HepG2 (cell line): ENCODE results near the gene MYADML2. TPM values are rescaled to one million over a fixed set of nuclear protein-coding genes. Genes with fewer than 3 reads are reported as not detected.

Source experiments
- ASH2L ChIP-seq: fragments of 300-600, 200-600 bp; sonication (generic); IDR thresholded peaks from 2 replicates; pipeline ENCODE4 v1.7.0; 2017; ENCODE audit warnings: low read depth, mild to moderate bottlenecking, moderate library complexity, mixed read lengths, low read length; ENCODE audit not compliant: insufficient read length
- NFIB ChIP-seq: sonication (generic); formaldehyde crosslinking; IDR thresholded peaks from 2 replicates; pipeline ENCODE4 v1.9.0; 2021; ENCODE audit warnings: missing genetic modification reagents, mild to moderate bottlenecking, borderline replicate concordance
- PHF8 ChIP-seq: sonication (generic); formaldehyde crosslinking; IDR thresholded peaks from 2 replicates; pipeline ENCODE4 v1.5.0; 2020; ENCODE audit warnings: missing genetic modification reagents
- PITX1 ChIP-seq: sonication (generic); formaldehyde crosslinking; IDR thresholded peaks from 2 replicates; pipeline ENCODE4 v1.5.1; 2020; ENCODE audit warnings: mild to moderate bottlenecking, missing genetic modification reagents
- PLRG1 ChIP-seq: fragments of 450-650 bp; conservative IDR thresholded peaks from 2 replicates; pipeline ENCODE4 v1.6.1; 2016
- SMAD9 ChIP-seq: sonication (generic); formaldehyde crosslinking; IDR thresholded peaks from 2 replicates; pipeline ENCODE4 v1.5.1; 2020; ENCODE audit warnings: mild to moderate bottlenecking, missing genetic modification reagents
- SSRP1 ChIP-seq: IDR thresholded peaks from 2 replicates; pipeline ENCODE4 v1.6.1; 2016; ENCODE audit warnings: control low read depth
- STAT5B ChIP-seq: sonication (generic); formaldehyde crosslinking; IDR thresholded peaks from 2 replicates; pipeline ENCODE4 v1.4.0; 2020; ENCODE audit warnings: missing genetic modification reagents
- TSC22D2 ChIP-seq: sonication (generic); formaldehyde crosslinking; IDR thresholded peaks from 2 replicates; pipeline ENCODE4 v1.5.1; 2020; ENCODE audit warnings: missing genetic modification reagents, mild to moderate bottlenecking, borderline replicate concordance
- ZBTB42 ChIP-seq: sonication (generic); formaldehyde crosslinking; IDR thresholded peaks from 2 replicates; pipeline ENCODE4 v1.5.0; 2020; ENCODE audit warnings: mild to moderate bottlenecking, missing genetic modification reagents
- ZMYM3 ChIP-seq: sonication (generic); formaldehyde crosslinking; IDR thresholded peaks from 2 replicates; pipeline ENCODE4 v1.5.1; 2020; ENCODE audit warnings: mild to moderate bottlenecking, missing genetic modification reagents
- ZNF367 ChIP-seq: sonication (generic); formaldehyde crosslinking; IDR thresholded peaks from 2 replicates; pipeline ENCODE4 v1.4.0; 2020; ENCODE audit warnings: missing genetic modification reagents, borderline replicate concordance
- ZNF430 ChIP-seq: sonication (generic); formaldehyde crosslinking; IDR thresholded peaks from 2 replicates; pipeline ENCODE4 v1.9.0; 2021; ENCODE audit warnings: mild to moderate bottlenecking, missing genetic modification reagents
- ZNF431 ChIP-seq: sonication (generic); formaldehyde crosslinking; IDR thresholded peaks from 2 replicates; pipeline ENCODE4 v1.9.0; 2022; ENCODE audit warnings: missing genetic modification reagents, low read depth, mild to moderate bottlenecking, borderline replicate concordance
- ZNF782 ChIP-seq: sonication (generic); formaldehyde crosslinking; IDR thresholded peaks from 2 replicates; pipeline ENCODE4 v1.4.0; 2020; ENCODE audit warnings: missing genetic modification reagents, mild to moderate bottlenecking, borderline replicate concordance
- ZSCAN31 ChIP-seq: sonication (generic); formaldehyde crosslinking; IDR thresholded peaks from 2 replicates; pipeline ENCODE4 v1.5.0; 2020; ENCODE audit warnings: low read depth, mild to moderate bottlenecking, missing genetic modification reagents
- polyA plus RNA-seq, 8 experiments: library from polyadenylated mRNA; depleted of rRNA in 3 of 8; stranded (reverse) in 7 of 8; unstranded in 1 of 8; fragments of >200 nt; fragmentation: Illumina TruSeq in 4 of 8; extraction: Trizol in 4 of 8; gene quantifications; 2 replicates each; pipeline versions ENCODE4 v1.2.1 to v1.2.3, GENCODE V29; 2011 to 2016; ENCODE audit warnings: low read depth in 4 of 8, missing spikeins in 1 of 8, mixed read lengths in 1 of 8; ENCODE audit not compliant: insufficient read depth in 1 of 8
- total RNA-seq, 5 experiments: library from RNA; depleted of rRNA; stranded (reverse); fragments of >200 nt; fragmentation: Illumina TruSeq; extraction: Trizol; gene quantifications; 2 replicates each; pipeline ENCODE4 v1.2.3, GENCODE V29; 2016; ENCODE audit warnings: low read depth in 1 of 5
- TF ChIP-seq, protein P1 (sequence below): sonication (generic); formaldehyde crosslinking; IDR thresholded peaks from 2 replicates; pipeline ENCODE4 v1.4.0; 2020; ENCODE audit warnings: missing genetic modification reagents, borderline replicate concordance
- TF ChIP-seq, protein P2 (sequence below): sonication (generic); formaldehyde crosslinking; IDR thresholded peaks from 2 replicates; pipeline ENCODE4 v1.5.1; 2020; ENCODE audit warnings: mild to moderate bottlenecking, missing genetic modification reagents, moderate library complexity
- TF ChIP-seq, protein P3 (sequence below): sonication (generic); formaldehyde crosslinking; IDR thresholded peaks from 2 replicates; pipeline ENCODE4 v1.4.0; 2020; ENCODE audit warnings: missing genetic modification reagents
- TF ChIP-seq, protein P4 (sequence below): IDR thresholded peaks from 2 replicates; pipeline ENCODE4 v1.6.1; 2016; ENCODE audit warnings: missing genetic modification reagents, missing compliant biosample characterization
- TF ChIP-seq, protein P5 (sequence below): fragments of 450-650 bp; IDR thresholded peaks from 2 replicates; pipeline ENCODE4 v1.6.1; 2016

The MYADML2 gene
- total and polyA plus RNA-seq, 2 of the 13 experiments (the other 11 are each of a cell fraction or from before 2014, with no cell fraction given) = not detected

DNA sequence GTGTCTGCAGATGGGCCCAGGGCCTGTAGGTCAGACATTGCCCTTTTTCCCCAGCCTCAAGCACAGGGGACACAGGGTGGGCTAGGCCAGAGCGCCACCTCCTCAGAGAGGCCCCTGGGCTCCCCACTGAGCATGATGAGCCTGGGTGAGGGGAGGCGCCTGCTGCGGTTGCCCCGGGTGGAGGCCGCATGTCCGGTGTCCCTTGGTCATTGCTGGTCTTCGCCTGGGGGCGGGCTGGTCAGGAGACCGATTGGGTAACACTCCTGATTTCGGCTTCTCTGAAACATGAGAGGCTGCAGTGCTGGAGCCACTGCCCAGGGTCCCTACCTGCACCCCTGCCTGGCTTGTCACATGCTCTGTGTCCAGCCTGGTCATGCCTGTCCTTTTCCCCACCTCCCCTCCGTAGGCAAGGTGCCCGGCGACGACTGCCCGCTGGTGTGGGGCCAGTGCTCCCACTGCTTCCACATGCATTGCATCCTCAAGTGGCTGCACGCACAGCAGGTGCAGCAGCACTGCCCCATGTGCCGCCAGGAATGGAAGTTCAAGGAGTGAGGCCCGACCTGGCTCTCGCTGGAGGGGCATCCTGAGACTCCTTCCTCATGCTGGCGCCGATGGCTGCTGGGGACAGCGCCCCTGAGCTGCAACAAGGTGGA is 47.4 kb downstream of the MYADML2 start (continued):
- TF ChIP-seq, protein P1, sequence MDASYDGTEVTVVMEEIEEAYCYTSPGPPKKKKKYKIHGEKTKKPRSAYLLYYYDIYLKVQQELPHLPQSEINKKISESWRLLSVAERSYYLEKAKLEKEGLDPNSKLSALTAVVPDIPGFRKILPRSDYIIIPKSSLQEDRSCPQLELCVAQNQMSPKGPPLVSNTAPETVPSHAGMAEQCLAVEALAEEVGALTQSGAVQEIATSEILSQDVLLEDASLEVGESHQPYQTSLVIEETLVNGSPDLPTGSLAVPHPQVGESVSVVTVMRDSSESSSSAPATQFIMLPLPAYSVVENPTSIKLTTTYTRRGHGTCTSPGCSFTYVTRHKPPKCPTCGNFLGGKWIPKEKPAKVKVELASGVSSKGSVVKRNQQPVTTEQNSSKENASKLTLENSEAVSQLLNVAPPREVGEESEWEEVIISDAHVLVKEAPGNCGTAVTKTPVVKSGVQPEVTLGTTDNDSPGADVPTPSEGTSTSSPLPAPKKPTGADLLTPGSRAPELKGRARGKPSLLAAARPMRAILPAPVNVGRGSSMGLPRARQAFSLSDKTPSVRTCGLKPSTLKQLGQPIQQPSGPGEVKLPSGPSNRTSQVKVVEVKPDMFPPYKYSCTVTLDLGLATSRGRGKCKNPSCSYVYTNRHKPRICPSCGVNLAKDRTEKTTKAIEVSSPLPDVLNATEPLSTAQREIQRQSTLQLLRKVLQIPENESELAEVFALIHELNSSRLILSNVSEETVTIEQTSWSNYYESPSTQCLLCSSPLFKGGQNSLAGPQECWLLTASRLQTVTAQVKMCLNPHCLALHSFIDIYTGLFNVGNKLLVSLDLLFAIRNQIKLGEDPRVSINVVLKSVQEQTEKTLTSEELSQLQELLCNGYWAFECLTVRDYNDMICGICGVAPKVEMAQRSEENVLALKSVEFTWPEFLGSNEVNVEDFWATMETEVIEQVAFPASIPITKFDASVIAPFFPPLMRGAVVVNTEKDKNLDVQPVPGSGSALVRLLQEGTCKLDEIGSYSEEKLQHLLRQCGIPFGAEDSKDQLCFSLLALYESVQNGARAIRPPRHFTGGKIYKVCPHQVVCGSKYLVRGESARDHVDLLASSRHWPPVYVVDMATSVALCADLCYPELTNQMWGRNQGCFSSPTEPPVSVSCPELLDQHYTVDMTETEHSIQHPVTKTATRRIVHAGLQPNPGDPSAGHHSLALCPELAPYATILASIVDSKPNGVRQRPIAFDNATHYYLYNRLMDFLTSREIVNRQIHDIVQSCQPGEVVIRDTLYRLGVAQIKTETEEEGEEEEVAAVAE (CRISPR knock-in tag) = no peak
- no peak for TF ChIP-seq ZNF367 (CRISPR knock-in tag)
- TF ChIP-seq ASH2L = no peak
- TF ChIP-seq ZNF430 = no peak
- no peak for TF ChIP-seq STAT5B (CRISPR knock-in tag)
- no peak for TF ChIP-seq ZSCAN31
- TF ChIP-seq NFIB (CRISPR knock-in tag) = peak; percentile 24; the same call in 1 of the 2 replicates
- no peak for TF ChIP-seq TSC22D2 (CRISPR knock-in tag)
- TF ChIP-seq ZNF782 = no peak
- TF ChIP-seq, protein P2, sequence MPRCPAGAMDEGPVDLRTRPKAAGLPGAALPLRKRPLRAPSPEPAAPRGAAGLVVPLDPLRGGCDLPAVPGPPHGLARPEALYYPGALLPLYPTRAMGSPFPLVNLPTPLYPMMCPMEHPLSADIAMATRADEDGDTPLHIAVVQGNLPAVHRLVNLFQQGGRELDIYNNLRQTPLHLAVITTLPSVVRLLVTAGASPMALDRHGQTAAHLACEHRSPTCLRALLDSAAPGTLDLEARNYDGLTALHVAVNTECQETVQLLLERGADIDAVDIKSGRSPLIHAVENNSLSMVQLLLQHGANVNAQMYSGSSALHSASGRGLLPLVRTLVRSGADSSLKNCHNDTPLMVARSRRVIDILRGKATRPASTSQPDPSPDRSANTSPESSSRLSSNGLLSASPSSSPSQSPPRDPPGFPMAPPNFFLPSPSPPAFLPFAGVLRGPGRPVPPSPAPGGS = no peak
- TF ChIP-seq, protein P3, sequence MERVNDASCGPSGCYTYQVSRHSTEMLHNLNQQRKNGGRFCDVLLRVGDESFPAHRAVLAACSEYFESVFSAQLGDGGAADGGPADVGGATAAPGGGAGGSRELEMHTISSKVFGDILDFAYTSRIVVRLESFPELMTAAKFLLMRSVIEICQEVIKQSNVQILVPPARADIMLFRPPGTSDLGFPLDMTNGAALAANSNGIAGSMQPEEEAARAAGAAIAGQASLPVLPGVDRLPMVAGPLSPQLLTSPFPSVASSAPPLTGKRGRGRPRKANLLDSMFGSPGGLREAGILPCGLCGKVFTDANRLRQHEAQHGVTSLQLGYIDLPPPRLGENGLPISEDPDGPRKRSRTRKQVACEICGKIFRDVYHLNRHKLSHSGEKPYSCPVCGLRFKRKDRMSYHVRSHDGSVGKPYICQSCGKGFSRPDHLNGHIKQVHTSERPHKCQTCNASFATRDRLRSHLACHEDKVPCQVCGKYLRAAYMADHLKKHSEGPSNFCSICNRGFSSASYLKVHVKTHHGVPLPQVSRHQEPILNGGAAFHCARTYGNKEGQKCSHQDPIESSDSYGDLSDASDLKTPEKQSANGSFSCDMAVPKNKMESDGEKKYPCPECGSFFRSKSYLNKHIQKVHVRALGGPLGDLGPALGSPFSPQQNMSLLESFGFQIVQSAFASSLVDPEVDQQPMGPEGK = no peak
- no peak for TF ChIP-seq PLRG1
- TF ChIP-seq, protein P4, sequence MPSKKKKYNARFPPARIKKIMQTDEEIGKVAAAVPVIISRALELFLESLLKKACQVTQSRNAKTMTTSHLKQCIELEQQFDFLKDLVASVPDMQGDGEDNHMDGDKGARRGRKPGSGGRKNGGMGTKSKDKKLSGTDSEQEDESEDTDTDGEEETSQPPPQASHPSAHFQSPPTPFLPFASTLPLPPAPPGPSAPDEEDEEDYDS (CRISPR knock-in tag) = no peak
- TF ChIP-seq SMAD9 (CRISPR knock-in tag) = no peak
- no peak for TF ChIP-seq PHF8 (CRISPR knock-in tag)
- TF ChIP-seq, protein P5, sequence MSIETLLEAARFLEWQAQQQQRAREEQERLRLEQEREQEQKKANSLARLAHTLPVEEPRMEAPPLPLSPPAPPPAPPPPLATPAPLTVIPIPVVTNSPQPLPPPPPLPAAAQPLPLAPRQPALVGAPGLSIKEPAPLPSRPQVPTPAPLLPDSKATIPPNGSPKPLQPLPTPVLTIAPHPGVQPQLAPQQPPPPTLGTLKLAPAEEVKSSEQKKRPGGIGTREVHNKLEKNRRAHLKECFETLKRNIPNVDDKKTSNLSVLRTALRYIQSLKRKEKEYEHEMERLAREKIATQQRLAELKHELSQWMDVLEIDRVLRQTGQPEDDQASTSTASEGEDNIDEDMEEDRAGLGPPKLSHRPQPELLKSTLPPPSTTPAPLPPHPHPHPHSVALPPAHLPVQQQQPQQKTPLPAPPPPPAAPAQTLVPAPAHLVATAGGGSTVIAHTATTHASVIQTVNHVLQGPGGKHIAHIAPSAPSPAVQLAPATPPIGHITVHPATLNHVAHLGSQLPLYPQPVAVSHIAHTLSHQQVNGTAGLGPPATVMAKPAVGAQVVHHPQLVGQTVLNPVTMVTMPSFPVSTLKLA = 0 out of 2 replicates have a peak, but pooled peaks have one; percentile 20
- no peak for TF ChIP-seq ZBTB42 (CRISPR knock-in tag)
- no peak for TF ChIP-seq ZMYM3 (CRISPR knock-in tag)
- TF ChIP-seq PITX1 (CRISPR knock-in tag) = no peak
- TF ChIP-seq ZNF431 (CRISPR knock-in tag) = no peak
- no peak for TF ChIP-seq SSRP1 (CRISPR knock-in tag)
